Neural progenitor cell (in vitro differentiated cells): Measurements from ENCODE around the gene AIF1.

ENCODE experiments used
- EZH2 ChIP-seq: fragments of 200-600 bp; sonication (generic); IDR thresholded peaks from 2 replicates; pipeline ENCODE4 v1.6.1; 2017; ENCODE audit warnings: antibody characterized with exemption, mild to moderate bottlenecking, moderate library complexity
- EZH2phosphoT487 ChIP-seq: fragments of 200-600 bp; sonication (generic); IDR thresholded peaks from 2 replicates; pipeline ENCODE4 v1.6.1; 2017; ENCODE audit warnings: antibody characterized with exemption
- TF ChIP-seq, protein P1 (sequence below): fragments of 200-600 bp; sonication (generic); IDR thresholded peaks from 2 replicates; pipeline ENCODE4 v1.5.1; 2017; ENCODE audit warnings: antibody characterized with exemption, mild to moderate bottlenecking

- TF ChIP-seq, protein P1, sequence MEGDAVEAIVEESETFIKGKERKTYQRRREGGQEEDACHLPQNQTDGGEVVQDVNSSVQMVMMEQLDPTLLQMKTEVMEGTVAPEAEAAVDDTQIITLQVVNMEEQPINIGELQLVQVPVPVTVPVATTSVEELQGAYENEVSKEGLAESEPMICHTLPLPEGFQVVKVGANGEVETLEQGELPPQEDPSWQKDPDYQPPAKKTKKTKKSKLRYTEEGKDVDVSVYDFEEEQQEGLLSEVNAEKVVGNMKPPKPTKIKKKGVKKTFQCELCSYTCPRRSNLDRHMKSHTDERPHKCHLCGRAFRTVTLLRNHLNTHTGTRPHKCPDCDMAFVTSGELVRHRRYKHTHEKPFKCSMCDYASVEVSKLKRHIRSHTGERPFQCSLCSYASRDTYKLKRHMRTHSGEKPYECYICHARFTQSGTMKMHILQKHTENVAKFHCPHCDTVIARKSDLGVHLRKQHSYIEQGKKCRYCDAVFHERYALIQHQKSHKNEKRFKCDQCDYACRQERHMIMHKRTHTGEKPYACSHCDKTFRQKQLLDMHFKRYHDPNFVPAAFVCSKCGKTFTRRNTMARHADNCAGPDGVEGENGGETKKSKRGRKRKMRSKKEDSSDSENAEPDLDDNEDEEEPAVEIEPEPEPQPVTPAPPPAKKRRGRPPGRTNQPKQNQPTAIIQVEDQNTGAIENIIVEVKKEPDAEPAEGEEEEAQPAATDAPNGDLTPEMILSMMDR: no peak
- TF ChIP-seq EZH2 (no peak), EZH2phosphoT487 (no peak)
Measured at GRCh38 chr6:31651602-31652191, 36.7 kb downstream of the AIF1 start.
